ENCODE results near the gene NCCRP1.

DNA sequence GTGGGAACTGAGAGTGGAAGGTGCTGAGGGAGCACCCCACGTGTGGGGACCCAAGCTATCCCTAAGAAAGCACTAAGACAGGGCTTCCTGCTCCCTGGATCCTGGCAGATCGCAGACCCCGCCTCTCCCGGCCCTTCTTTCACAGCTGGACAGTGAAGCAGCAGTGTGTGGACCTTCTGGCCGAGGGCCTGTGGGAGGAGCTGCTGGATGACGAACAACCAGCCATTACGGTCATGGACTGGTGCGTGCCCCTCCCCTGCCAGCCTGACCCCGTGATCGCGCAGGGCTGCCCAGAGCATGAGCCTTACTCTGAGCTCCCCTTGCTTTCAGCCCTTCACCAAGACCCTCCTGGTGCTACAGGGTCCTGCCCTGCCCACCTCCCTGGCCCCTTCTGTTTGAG lies 2.3 kb downstream of the NCCRP1 start:
- TF ChIP-seq, protein P1, sequence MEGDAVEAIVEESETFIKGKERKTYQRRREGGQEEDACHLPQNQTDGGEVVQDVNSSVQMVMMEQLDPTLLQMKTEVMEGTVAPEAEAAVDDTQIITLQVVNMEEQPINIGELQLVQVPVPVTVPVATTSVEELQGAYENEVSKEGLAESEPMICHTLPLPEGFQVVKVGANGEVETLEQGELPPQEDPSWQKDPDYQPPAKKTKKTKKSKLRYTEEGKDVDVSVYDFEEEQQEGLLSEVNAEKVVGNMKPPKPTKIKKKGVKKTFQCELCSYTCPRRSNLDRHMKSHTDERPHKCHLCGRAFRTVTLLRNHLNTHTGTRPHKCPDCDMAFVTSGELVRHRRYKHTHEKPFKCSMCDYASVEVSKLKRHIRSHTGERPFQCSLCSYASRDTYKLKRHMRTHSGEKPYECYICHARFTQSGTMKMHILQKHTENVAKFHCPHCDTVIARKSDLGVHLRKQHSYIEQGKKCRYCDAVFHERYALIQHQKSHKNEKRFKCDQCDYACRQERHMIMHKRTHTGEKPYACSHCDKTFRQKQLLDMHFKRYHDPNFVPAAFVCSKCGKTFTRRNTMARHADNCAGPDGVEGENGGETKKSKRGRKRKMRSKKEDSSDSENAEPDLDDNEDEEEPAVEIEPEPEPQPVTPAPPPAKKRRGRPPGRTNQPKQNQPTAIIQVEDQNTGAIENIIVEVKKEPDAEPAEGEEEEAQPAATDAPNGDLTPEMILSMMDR (IDR thresholded peaks at IDR 0.05) = no peak
- TF ChIP-seq POLR2A (IDR thresholded peaks at IDR 0.05) = no peak
